Astrocyte (in vitro differentiated cells and primary cell): ENCODE measurements around the gene PLK3.

Experiments used
- CTCF ChIP-seq: IDR thresholded peaks from 2 replicates; pipeline ENCODE4 v1.5.1; 2011; ENCODE audit warnings: low read depth, mild to moderate bottlenecking, inconsistent platforms, low read length, moderate library complexity; ENCODE audit not compliant: insufficient read depth
- EZH2 ChIP-seq: IDR thresholded peaks from 2 replicates; pipeline ENCODE4 v1.6.1; 2012; ENCODE audit warnings: mild to moderate bottlenecking, low read length, inconsistent platforms; ENCODE audit not compliant: insufficient read depth

- TF ChIP-seq CTCF (no peak), EZH2 (no peak)
Measured at GRCh38 chr1:44801491-44802305, 1.5 kb downstream of the PLK3 start.
